ENCODE measurements around the gene CNGA3.
"Not testable (repeated sequence)": the region's sequence is repeated elsewhere in the genome, so short reads cannot be mapped to it uniquely, and the experiment has no call there.

Gene CNGA3

GRCh38 chr2:98391581-98392270 lies 45.5 kb downstream of the CNGA3 start:
- H3K27ac ChIP-seq = no peak overlapping the region
- no peak overlapping the region for H3K4me3 ChIP-seq

GRCh38 chr2:98393354-98393753 lies 47.1 kb downstream of the CNGA3 start:
- H3K4me3 ChIP-seq = no peak overlapping the region
- no peak overlapping the region for H3K27ac ChIP-seq

DNA sequence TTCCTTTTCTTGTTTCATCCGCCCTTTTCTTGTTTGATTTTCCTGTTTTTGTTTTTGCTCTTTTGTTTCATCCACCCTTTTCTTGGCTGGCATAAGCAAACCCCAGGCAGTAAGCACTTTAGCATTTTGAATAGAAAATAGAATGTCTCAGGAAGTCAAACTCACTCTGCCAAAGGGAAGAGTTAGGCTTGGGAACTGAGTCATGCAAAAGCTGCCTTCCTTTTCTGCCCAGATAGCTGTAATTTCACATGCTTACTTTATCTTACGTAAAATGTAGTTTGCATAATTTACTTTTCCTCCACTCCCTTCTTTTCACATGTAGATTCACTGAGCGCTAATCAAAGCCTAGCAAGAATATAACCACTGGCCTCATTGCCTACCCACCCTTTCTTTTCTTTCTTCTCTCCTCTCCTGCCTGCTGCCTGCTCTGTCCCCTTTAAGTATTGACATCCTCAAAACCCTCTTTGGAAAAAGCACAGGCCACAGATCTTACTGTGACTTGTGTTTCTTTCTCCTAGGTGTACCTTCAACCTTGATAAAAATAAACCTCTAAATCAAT lies 48.4 kb downstream of the CNGA3 start:
- Histone ChIP-seq H3K4me3 (no peak overlapping the region), H3K27ac (no peak overlapping the region)

DNA sequence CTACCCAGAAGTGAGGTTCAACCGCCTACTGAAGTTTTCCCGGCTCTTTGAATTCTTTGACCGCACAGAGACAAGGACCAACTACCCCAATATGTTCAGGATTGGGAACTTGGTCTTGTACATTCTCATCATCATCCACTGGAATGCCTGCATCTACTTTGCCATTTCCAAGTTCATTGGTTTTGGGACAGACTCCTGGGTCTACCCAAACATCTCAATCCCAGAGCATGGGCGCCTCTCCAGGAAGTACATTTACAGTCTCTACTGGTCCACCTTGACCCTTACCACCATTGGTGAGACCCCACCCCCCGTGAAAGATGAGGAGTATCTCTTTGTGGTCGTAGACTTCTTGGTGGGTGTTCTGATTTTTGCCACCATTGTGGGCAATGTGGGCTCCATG lies 49.7 kb downstream of the CNGA3 start:
- no peak overlapping the region for H3K27ac ChIP-seq
- H3K4me3 ChIP-seq = no peak overlapping the region

- no peak overlapping the region for H3K27ac ChIP-seq
- H3K4me3 ChIP-seq = no peak overlapping the region
Measured at GRCh38 chr2:98396745-98397355, 50.6 kb downstream of the CNGA3 start.

- no peak overlapping the region for H3K27ac ChIP-seq
- no peak overlapping the region for H3K4me3 ChIP-seq
Measured at GRCh38 chr2:98399140-98399539, 52.9 kb downstream of the CNGA3 start.

DNA sequence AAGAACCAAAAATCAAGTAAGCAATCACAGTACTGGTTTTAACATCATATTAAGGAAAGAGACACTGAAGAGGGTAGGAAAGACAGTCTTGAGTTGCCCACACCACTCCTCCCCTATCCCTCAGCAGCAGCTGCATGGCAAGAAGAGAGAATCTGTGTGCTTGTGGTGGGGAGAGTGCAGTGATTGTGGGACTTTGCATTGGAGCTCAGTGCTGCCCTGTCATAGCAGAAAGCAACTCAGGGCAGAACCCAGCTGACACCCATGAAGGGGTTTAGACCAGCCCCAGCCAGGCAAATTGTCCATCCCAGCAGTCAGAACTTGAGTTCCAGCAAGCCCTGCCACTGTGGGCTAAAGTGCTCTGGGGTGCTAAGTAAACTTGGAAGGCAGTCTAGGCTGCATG lies 57.6 kb downstream of the CNGA3 start:
- Histone ChIP-seq H3K4me3 (no peak overlapping the region), H3K27ac (no peak overlapping the region)

- H3K4me3 ChIP-seq = no peak overlapping the region
- H3K27ac ChIP-seq = no peak overlapping the region
Measured at GRCh38 chr2:98404556-98405250, 58.4 kb downstream of the CNGA3 start.

DNA sequence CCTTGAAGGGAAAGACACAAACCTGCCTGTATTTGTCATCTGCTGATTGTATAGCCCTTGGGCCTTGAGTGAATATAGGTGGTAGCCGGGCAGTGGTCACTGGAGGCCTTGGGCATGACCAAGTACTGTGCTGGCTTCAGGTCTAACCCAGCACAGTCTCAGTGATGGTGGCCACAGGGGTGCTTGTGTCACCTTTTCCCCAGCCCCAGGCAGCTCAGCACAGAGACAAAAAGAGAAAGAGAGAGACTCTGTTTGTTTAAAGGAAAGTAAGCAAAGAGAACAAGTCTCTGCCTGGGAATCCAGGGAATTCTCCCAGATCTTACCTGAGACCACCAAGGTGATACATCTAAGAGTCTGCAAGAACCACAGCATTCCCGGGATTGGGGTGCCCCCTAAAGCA lies 59.0 kb downstream of the CNGA3 start:
- no peak overlapping the region for H3K27ac ChIP-seq
- H3K4me3 ChIP-seq = no peak overlapping the region

- no peak overlapping the region for H3K4me3 ChIP-seq
- H3K27ac ChIP-seq = no peak overlapping the region
Measured at GRCh38 chr2:98408155-98408554, 61.9 kb downstream of the CNGA3 start.

GRCh38 chr2:98412751-98413458 lies 66.6 kb downstream of the CNGA3 start:
- Histone ChIP-seq H3K27ac (no peak overlapping the region), H3K4me3 (no peak overlapping the region)

DNA sequence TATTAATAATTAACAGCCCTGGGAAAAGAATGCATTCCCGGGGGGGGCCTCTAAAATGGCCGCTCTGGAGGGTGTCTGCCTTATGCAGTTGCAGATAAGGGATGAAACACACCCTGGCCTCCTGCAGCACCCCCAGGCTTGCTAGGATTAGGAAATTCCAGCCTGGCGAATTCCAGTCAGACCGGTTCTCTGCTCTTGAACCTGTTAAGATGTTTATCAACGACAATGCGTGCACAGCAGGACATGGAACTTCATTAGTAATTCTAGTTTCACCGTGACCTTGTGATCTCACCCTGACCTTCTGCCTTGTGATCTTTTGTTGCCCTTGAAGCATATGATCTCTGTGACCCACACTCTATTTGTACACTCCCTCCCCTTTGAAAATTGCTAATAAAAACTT lies 68.0 kb downstream of the CNGA3 start:
- H3K4me3 ChIP-seq, H3K27ac ChIP-seq: not testable (repeated sequence)

DNA sequence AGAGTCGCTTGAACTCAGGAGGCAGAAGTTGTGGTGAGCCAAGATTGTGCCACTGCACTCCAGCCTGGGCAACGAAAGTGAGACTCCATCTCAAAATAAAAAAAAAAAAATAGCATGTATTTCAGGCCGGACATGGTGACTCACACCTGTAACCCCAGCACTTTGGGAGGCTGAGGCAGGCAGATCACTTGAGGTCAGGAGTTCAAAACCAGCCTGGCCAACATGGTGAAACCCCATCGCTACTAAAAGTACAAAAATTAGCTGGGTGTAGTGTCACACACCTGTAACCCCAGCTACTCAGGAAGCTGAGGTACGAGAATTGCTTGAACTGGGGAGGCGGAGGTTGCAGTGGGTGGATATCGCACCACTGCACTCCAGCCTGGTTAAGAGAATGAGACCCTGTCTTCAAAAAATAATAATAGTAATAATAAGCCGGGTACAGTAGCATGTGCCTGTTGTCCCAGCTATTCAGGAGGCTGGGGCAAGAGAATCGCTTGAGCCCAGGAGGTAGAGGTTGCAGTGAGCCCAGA lies 69.5 kb downstream of the CNGA3 start:
- H3K4me3 ChIP-seq, H3K27ac ChIP-seq: not testable (repeated sequence)

- Histone ChIP-seq H3K4me3 (no peak overlapping the region), H3K27ac (no peak overlapping the region)
Measured at GRCh38 chr2:98416383-98417159, 70.3 kb downstream of the CNGA3 start.

- Histone ChIP-seq H3K27ac (no peak overlapping the region), H3K4me3 (no peak overlapping the region)
Measured at GRCh38 chr2:98419544-98419943, 73.3 kb downstream of the CNGA3 start.

DNA sequence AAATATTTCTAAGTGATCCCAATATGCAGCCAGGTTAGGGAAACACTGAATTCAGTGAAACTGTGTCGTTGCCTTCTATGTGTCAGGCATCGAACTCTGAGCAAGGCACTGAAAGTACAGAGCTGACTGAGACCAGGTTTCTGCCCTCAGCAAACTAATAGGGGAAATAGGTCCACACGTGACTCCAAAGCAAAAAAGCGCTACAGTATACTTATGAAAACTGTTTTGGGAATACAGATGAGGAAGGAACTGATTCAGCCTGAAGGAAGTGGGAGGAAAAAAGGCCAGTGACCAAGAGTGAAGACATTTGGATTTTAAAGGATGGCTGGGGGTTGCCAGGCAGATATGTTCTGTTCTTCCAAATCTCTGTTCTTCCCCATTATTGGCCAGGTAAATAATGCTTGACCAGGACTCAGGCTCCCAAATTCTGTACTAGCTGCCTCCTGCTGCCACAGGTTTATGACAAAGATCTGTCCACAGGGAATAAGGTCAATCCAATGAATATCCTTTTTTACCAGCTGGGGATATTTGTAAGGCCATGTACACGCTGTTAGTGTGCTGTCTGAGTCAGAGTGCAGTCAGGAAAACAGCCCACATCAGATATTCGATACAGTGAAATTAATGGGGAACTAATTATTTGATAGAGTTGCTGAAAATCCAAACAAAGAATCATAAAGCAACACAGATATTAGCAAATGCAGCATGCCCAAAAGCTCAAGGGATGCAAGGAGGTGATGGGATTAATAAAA lies 73.9 kb downstream of the CNGA3 start:
- H3K4me3 ChIP-seq = no peak overlapping the region
- H3K27ac ChIP-seq = no peak overlapping the region

DNA sequence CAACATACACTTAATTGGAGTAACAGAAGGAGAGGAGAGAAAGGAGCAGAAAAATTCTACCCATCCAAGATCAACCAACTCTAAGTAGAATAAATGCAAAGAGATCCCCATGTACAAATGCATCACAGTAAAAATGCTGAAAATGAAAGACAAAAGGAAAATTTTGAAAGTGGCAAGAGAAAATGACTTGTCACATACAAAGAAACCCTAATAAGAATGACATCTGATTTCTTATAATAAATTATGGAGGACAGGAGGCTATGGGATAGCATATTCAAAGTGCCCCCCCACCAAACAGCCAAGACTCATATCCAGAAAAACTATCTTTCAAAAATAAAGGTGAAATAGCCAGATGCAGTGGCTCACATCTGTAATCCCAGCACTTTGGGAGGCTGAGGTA lies 76.2 kb downstream of the CNGA3 start:
- no peak overlapping the region for H3K27ac ChIP-seq

GRCh38 chr2:98426771-98427170 lies 80.5 kb downstream of the CNGA3 start:
- Histone ChIP-seq H3K4me3 (no peak overlapping the region), H3K27ac (no peak overlapping the region)

More for the DNA sequence above, 76.2 kb downstream of the CNGA3 start:
- H3K4me3 ChIP-seq = no peak overlapping the region

DNA sequence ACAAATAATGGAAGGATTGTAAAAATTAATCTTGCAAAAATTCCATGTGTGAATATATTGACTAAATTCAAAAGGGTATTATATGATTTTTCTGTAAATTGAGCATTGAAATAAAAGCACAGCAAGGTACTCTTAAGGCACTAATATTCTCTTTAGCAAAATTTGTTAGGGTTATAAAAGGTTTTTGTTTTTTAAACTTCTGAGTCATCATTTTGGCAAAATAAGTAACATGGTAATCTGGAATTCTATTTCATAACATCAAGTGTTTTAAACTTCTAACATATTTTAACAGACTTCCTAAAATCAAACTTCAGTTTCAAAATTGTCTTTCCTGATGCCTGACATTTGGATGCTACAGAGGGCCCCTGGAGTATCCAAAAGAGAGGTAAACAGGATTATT lies 85.9 kb downstream of the CNGA3 start:
- H3K4me3 ChIP-seq = no peak overlapping the region
- H3K27ac ChIP-seq = no peak overlapping the region
